ENCODE measurements around the gene USH1G. TPM values are rescaled to one million over a fixed set of nuclear protein-coding genes. Genes with fewer than 3 reads are reported as not detected.
A peak's percentile ranks its signal among the peaks of the same experiment; 100 is the strongest.

USH1G gene
- total and polyA plus RNA-seq, 2 of the 13 experiments (the other 11 are each of a cell fraction or from before 2014, with no cell fraction given) = 0.04 TPM; not detected in 1

DNA sequence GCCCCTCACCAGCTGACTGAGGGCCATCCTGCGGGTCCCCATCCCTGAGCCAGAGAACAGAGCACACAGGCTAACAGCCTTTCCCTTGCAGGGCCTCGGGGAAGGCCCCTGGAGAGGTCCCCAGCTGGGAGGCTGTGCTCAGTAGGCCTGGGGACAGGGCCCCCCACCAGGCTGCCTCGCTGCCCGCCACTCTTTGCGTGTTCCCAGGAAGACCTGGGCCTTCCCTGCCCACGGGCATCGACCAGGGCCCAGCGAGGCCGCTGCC, 48.7 kb upstream of the USH1G start (continued):
- TF ChIP-seq ZNF687 (CRISPR knock-in tag; IDR thresholded peaks at IDR 0.05) (peak; percentile 87), TCF7 (IDR thresholded peaks at IDR 0.05; ENCODE audit: low read depth) (no peak), ZNF382 (CRISPR knock-in tag; IDR thresholded peaks at IDR 0.05; ENCODE audit: borderline replicate concordance) (no peak), ZNF597 (CRISPR knock-in tag; IDR thresholded peaks at IDR 0.05) (no peak), NR2F1 (CRISPR knock-in tag; IDR thresholded peaks at IDR 0.05) (no peak), ATM (IDR thresholded peaks at IDR 0.05; ENCODE audit: borderline replicate concordance) (no peak), ZNF546 (CRISPR knock-in tag; conservative IDR thresholded peaks at IDR 0.05) (no peak), ZC3H13 (CRISPR knock-in tag; IDR thresholded peaks at IDR 0.05) (no peak), ZSCAN29 (CRISPR knock-in tag; conservative IDR thresholded peaks at IDR 0.05) (no peak), MTF2 (CRISPR knock-in tag; IDR thresholded peaks at IDR 0.05; ENCODE audit: borderline replicate concordance) (no peak), GTF2F1 (IDR thresholded peaks at IDR 0.05; ENCODE audit: low read length) (no peak), RFX3 (CRISPR knock-in tag; IDR thresholded peaks at IDR 0.05) (no peak), ZNF362 (CRISPR knock-in tag; IDR thresholded peaks at IDR 0.05; ENCODE audit: borderline replicate concordance) (no peak), ZNF451 (CRISPR knock-in tag; IDR thresholded peaks at IDR 0.05) (no peak), EZH2 (conservative IDR thresholded peaks at IDR 0.05; ENCODE audit: low read depth, low read length) (no peak), ZNF275 (CRISPR knock-in tag; IDR thresholded peaks at IDR 0.05; ENCODE audit: borderline replicate concordance) (no peak), CCDC6 (CRISPR knock-in tag; IDR thresholded peaks at IDR 0.05) (no peak)
- TF ChIP-seq, protein P1, sequence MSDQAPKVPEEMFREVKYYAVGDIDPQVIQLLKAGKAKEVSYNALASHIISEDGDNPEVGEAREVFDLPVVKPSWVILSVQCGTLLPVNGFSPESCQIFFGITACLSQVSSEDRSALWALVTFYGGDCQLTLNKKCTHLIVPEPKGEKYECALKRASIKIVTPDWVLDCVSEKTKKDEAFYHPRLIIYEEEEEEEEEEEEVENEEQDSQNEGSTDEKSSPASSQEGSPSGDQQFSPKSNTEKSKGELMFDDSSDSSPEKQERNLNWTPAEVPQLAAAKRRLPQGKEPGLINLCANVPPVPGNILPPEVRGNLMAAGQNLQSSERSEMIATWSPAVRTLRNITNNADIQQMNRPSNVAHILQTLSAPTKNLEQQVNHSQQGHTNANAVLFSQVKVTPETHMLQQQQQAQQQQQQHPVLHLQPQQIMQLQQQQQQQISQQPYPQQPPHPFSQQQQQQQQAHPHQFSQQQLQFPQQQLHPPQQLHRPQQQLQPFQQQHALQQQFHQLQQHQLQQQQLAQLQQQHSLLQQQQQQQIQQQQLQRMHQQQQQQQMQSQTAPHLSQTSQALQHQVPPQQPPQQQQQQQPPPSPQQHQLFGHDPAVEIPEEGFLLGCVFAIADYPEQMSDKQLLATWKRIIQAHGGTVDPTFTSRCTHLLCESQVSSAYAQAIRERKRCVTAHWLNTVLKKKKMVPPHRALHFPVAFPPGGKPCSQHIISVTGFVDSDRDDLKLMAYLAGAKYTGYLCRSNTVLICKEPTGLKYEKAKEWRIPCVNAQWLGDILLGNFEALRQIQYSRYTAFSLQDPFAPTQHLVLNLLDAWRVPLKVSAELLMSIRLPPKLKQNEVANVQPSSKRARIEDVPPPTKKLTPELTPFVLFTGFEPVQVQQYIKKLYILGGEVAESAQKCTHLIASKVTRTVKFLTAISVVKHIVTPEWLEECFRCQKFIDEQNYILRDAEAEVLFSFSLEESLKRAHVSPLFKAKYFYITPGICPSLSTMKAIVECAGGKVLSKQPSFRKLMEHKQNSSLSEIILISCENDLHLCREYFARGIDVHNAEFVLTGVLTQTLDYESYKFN (CRISPR knock-in tag; conservative IDR thresholded peaks at IDR 0.05) = no peak

Data from HepG2 (cell line).